Lung (tissue), 12 donors: ENCODE results near the gene DNAH14. TPM values are rescaled to one million over a fixed set of nuclear protein-coding genes. Genes with fewer than 3 reads are reported as not detected.

Experiments used
- ATAC-seq: fragments of 200-7000 bp; cut with Tn5 transposase; one replicate; pipeline ENCODE4 v1.9.1; 2020; ENCODE audit warnings: moderate number of reproducible peaks; ENCODE audit not compliant: insufficient read depth, low FRiP score
- DNase-seq, 3 donors: peaks; one replicate each; pipeline ENCODE4 v3.0.0-alpha.2; 2013 to 2017
- H3K27ac ChIP-seq, 2 donors: one replicate each; pipeline ENCODE4 v1.5.1; 2013; ENCODE audit warnings: mild to moderate bottlenecking in 2 of 2, moderate library complexity in 2 of 2, control low read depth in 1 of 2, inconsistent platforms in 1 of 2, low read depth in 1 of 2, low read length in 1 of 2
- H3K27me3 ChIP-seq, 3 donors: one replicate each; pipeline ENCODE4 v1.5.1; 2013; ENCODE audit warnings: low read length in 2 of 3; ENCODE audit not compliant: control insufficient read depth in 3 of 3, insufficient read depth in 3 of 3
- H3K36me3 ChIP-seq, 4 donors: one replicate each; pipeline ENCODE4 v1.5.1; 2013; ENCODE audit warnings: low read length in 4 of 4, mild to moderate bottlenecking in 1 of 4, moderate library complexity in 1 of 4; ENCODE audit not compliant: control insufficient read depth in 4 of 4, insufficient read depth in 4 of 4
- H3K4me1 ChIP-seq, 5 donors: one replicate each; pipeline ENCODE4 v1.5.1; 2013; ENCODE audit warnings: low read length in 5 of 5, mild to moderate bottlenecking in 2 of 5, moderate library complexity in 1 of 5; ENCODE audit not compliant: control insufficient read depth in 5 of 5, insufficient read depth in 5 of 5
- H3K4me3 ChIP-seq: one replicate; pipeline ENCODE4 v1.5.1; 2013; ENCODE audit warnings: mild to moderate bottlenecking, control low read depth, moderate library complexity
- H3K9ac ChIP-seq, 2 donors: one replicate each; pipeline ENCODE4 v1.5.1; 2013; ENCODE audit warnings: low read length in 2 of 2, control low read depth in 1 of 2; ENCODE audit not compliant: insufficient read depth in 1 of 2
- H3K9me3 ChIP-seq, 4 donors: one replicate each; pipeline ENCODE4 v1.5.1; 2013; ENCODE audit warnings: low read length in 3 of 4, mild to moderate bottlenecking in 1 of 4, moderate library complexity in 1 of 4; ENCODE audit not compliant: control insufficient read depth in 4 of 4, insufficient read depth in 3 of 4
- CTCF ChIP-seq: IDR thresholded peaks from 2 replicates; pipeline ENCODE4 v1.5.1; 2012; ENCODE audit warnings: mild to moderate bottlenecking; ENCODE audit errors: control extremely low read depth, extremely low read depth
- WGBS, 2 donors: extraction: QIAGEN DNeasy Blood & Tissue Kit; methylation state at CpG; one replicate each; pipeline ENCODE4 v1.1.7; 2013; 5-methylcytosine and 5-hydroxymethylcytosine counted together
- polyA plus RNA-seq, 2 donors: library from polyadenylated mRNA; stranded (reverse); fragments of 200-250 nt; gene quantifications; one replicate each; pipeline ENCODE4 v1.2.1, GENCODE V29; 2013
- total RNA-seq, 2 donors: library from RNA; depleted of rRNA in 1 of 2; stranded (reverse); fragments of >200 nt in 1 of 2; gene quantifications; one replicate each; pipeline ENCODE4 v1.2.1, GENCODE V29; 2014 to 2021
- donor health status: control.
- donor health status: control.
- donor health status: Bipolar disorder and iron deficiency.
- donor health status: healthy.
- donor health status: DM: yes; HTN: yes; CAD: no.

The DNAH14 gene
- total and polyA plus RNA-seq, 4 donors = 3.0 to 61.3 (median 7.9) TPM

- 88 to 90% methylated on average over 3 of the region's 3 CpGs for WGBS, 2 donors
- Histone ChIP-seq H3K4me1 (no peaks in the 10 kb centered on the region), H3K36me3 (no peaks in the 10 kb centered on the region), H3K4me3 (no peak overlapping the region), H3K9ac (no peak overlapping the region), H3K9me3 (peaks cover 0 to 7% (median under 1%) of the 10 kb centered on the region in 4 donors), H3K27ac (no peak overlapping the region), H3K27me3 (no peaks in the 10 kb centered on the region)
- ATAC-seq (no peak), DNase-seq (no peak)
- no peak for TF ChIP-seq CTCF
Measured at GRCh38 chr1:224898937-224899336, 30.5 kb upstream of the DNAH14 start.

GRCh38 chr1:224900062-224900630, 29.3 kb upstream of the DNAH14 start:
- Histone ChIP-seq H3K4me1 (no peaks in the 10 kb centered on the region), H3K4me3 (no peak overlapping the region), H3K36me3 (no peaks in the 10 kb centered on the region), H3K9me3 (peaks cover 0 to 8% (median under 1%) of the 10 kb centered on the region in 4 donors), H3K27me3 (no peaks in the 10 kb centered on the region), H3K27ac (no peak overlapping the region), H3K9ac (no peak overlapping the region)
- WGBS, 2 donors = 88 to 89% methylated on average over 3 of the region's 3 CpGs
- DNase-seq = no peak
- no peak for TF ChIP-seq CTCF
- no peak for ATAC-seq

- Histone ChIP-seq H3K36me3 (no peaks in the 10 kb centered on the region), H3K27me3 (no peaks in the 10 kb centered on the region), H3K9ac (no peak overlapping the region), H3K9me3 (peaks cover 0 to 5% (median under 1%) of the 10 kb centered on the region in 4 donors), H3K4me3 (no peak overlapping the region), H3K27ac (no peak overlapping the region), H3K4me1 (no peaks in the 10 kb centered on the region)
- WGBS, 2 donors = 56 to 72% methylated on average over 5 of the region's 5 CpGs
- TF ChIP-seq CTCF = no peak
- no peak for ATAC-seq
- no peak for DNase-seq
Measured at GRCh38 chr1:224901087-224901810, 28.2 kb upstream of the DNAH14 start.
